Breast epithelium (tissue), 3 donors: Measurements from ENCODE around the gene DRAXIN.

ENCODE experiments used
- POLR2AphosphoS5 ChIP-seq, 3 donors: sonication (generic); formaldehyde crosslinking; IDR thresholded peaks; one replicate each; pipeline ENCODE4 v1.6.1; 2017; ENCODE audit warnings: antibody characterized with exemption in 3 of 3
- TF ChIP-seq, protein P1 (sequence below), 3 donors: fragments of 450-650 bp; IDR thresholded peaks; one replicate each; pipeline ENCODE4 v1.5.1; 2016 to 2017; ENCODE audit warnings: antibody characterized with exemption in 3 of 3, mild to moderate bottlenecking in 3 of 3, moderate library complexity in 3 of 3

GRCh38 chr1:11703357-11704193 is 12.1 kb downstream of the DRAXIN start:
- no peak for TF ChIP-seq POLR2AphosphoS5 (IDR thresholded peaks at IDR 0.05)
- TF ChIP-seq, protein P1, sequence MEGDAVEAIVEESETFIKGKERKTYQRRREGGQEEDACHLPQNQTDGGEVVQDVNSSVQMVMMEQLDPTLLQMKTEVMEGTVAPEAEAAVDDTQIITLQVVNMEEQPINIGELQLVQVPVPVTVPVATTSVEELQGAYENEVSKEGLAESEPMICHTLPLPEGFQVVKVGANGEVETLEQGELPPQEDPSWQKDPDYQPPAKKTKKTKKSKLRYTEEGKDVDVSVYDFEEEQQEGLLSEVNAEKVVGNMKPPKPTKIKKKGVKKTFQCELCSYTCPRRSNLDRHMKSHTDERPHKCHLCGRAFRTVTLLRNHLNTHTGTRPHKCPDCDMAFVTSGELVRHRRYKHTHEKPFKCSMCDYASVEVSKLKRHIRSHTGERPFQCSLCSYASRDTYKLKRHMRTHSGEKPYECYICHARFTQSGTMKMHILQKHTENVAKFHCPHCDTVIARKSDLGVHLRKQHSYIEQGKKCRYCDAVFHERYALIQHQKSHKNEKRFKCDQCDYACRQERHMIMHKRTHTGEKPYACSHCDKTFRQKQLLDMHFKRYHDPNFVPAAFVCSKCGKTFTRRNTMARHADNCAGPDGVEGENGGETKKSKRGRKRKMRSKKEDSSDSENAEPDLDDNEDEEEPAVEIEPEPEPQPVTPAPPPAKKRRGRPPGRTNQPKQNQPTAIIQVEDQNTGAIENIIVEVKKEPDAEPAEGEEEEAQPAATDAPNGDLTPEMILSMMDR (IDR thresholded peaks at IDR 0.05) = no peak
